Iris pigment epithelial cell (primary cell): ENCODE measurements around the gene ANKRD66.
"Not testable (repeated sequence)": the region's sequence is repeated elsewhere in the genome, so short reads cannot be mapped to it uniquely, and the experiment has no call there.

Source experiments
- DNase-seq: peaks from one replicate; pipeline ENCODE4 v3.0.0-alpha.2; 2011; ENCODE audit warnings: low read depth

Gene ANKRD66

DNA sequence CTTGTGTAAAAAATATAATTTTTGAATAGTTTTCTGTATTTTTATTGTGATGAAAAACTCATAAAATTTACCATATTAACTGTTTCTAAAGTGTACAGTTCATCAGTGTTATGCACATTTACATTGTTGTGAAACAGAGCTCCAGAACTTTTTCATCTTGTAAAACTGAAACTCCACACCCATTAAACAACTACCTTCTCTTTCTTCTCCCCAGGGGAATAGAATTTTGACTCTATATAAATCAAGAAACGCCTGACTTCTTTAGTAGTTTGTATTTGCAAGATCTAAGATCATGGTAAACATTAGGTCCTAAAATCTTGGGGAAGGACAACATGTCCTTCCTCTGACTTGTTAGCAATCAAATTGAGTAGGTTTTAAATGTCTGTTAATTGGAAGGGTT, 9.1 kb downstream of the ANKRD66 start:
- DNase-seq, result no peak

GRCh38 chr6:46756469-46757213, 9.9 kb downstream of the ANKRD66 start:
- no peak for DNase-seq

- no peak for DNase-seq
Observed at GRCh38 chr6:46757214-46757596, 10.5 kb downstream of the ANKRD66 start.

DNA sequence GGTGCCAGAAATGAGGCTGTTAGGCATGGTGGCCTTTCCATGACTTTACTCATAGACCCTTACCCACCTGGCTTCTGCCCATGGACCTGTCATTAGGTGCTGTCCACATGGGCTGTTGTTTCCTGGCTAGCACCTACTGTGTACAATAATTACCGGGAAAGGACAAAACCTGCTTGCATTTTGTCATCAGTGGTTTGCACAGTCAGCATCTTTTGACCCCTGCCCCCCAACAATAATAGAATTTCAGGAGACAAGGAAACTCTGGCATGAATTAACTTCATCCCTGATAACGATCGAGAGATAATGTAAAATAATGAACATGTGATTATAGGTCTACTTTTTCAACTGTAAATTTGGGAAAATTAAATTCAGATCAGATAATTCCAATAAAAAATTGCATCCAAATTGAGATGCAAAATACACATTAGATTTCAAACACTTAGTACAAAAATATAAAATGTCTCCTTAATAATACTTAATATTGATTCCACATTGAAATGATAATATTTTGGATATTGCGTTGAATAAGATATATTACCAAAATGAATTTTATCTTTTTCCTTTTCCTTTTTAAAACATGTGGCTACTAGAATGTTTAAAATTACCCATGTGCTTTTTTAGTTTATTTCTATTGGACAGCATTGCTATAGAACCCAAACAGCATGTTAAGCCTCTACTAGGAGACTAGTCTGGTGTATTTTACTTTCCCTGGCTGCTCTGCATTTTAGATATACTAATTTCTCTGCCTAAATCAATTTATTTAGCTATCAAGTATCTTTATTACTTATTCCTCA, 12.4 kb downstream of the ANKRD66 start:
- no peak for DNase-seq

- DNase-seq, result no peak
Observed at GRCh38 chr6:46760925-46761324, 14.2 kb downstream of the ANKRD66 start.

DNA sequence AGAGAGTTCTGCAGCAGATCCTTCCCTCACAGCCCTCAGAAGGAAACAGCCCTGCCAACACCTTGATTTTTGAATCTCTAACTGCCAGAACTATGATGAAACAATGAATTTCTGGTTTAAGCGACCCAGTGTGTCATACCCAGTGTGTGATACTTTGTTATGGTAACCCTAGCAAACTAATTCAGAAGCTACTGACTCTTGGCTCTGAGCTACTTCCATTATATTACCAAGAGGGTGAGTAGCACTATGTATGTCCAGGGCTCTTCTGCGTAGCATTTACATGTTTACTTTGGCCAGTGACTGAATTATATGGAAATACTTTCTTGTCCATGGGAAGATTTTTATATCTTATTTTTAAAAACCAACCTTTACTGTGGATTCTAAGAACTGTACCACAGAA, 16.7 kb downstream of the ANKRD66 start:
- DNase-seq, result no peak

DNA sequence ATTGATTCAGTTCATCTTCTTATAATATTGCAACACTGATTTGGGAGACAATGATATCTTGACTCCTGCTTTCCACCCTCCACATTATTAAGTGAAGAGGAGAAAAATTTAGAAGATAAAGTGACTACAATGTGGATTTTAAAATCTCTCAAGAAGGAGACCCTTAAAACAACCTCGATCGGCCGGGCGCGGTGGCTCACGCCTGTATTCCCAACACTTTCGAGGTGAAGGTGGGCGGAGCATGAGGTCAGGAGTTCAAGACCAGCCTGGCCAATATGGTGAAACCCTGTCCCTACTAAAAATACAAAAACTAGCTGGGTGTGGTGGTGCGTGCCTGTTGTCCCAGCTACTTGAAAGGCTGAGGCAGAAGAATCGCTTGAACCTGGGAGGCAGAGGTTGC, 17.5 kb downstream of the ANKRD66 start:
- not testable (repeated sequence) for DNase-seq

DNA sequence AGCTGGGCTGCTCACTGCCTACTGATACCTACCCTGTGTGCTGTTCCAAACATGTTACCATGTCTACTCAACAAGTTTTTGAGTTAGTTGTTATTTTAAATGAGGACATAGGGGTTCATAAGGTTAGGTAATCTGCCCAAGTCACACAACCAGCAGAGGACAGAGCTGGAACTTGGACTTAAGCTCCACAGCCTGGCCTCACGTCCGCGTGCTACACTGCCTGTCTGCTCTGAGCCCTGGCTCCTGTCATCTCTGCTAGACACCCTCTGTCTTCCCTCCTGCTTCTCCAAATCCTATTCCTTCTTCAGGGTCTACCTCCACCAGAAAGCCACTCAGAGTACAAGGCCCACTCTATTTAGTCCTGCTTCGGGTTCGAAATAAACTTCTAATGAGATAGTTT, 18.2 kb downstream of the ANKRD66 start:
- no peak for DNase-seq

DNA sequence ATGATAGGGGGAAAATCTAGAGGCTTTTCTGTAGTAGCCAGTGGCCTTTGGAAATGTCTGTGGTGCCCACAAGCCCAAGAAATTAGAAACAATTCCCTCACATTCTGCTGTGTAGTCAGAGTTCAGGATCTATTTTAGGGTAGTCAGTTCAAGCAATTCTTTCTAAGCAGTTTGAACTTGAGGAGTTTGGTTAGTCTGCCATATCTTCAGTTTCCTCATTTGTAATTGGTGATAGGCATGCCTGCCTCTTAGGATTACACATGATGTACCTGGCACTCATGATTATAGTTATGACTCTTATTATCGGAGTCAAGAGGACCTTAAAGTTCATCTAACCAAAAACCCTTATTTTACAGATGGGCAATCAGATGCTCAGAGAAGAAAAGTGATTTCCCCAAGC, 25.3 kb downstream of the ANKRD66 start:
- DNase-seq, result no peak

DNA sequence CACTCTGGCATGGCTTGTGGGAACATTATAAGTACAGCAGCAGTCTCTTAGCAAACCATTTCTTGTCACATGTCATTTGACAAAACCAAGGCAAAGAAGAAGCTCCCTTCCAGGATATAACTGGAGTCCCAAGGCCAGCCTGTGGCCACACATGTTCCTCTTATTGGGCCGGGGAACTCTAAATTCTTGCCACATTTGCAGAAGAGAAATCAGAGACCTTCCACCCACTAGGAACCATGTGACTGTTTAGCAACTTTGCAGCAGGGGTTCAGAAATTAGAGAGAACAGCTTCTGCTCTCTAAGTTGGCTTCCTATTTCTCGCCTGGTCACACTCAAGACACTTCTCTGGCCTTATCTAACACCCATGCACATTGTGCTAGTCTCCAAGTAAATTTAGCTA, 26.0 kb downstream of the ANKRD66 start:
- no peak for DNase-seq

- no peak for DNase-seq
Observed at GRCh38 chr6:46773201-46773855, 26.6 kb downstream of the ANKRD66 start.

GRCh38 chr6:46774736-46775135, 28.0 kb downstream of the ANKRD66 start:
- not testable (repeated sequence) for DNase-seq

- DNase-seq, result no peak
Observed at GRCh38 chr6:46776070-46776712, 29.5 kb downstream of the ANKRD66 start.

DNA sequence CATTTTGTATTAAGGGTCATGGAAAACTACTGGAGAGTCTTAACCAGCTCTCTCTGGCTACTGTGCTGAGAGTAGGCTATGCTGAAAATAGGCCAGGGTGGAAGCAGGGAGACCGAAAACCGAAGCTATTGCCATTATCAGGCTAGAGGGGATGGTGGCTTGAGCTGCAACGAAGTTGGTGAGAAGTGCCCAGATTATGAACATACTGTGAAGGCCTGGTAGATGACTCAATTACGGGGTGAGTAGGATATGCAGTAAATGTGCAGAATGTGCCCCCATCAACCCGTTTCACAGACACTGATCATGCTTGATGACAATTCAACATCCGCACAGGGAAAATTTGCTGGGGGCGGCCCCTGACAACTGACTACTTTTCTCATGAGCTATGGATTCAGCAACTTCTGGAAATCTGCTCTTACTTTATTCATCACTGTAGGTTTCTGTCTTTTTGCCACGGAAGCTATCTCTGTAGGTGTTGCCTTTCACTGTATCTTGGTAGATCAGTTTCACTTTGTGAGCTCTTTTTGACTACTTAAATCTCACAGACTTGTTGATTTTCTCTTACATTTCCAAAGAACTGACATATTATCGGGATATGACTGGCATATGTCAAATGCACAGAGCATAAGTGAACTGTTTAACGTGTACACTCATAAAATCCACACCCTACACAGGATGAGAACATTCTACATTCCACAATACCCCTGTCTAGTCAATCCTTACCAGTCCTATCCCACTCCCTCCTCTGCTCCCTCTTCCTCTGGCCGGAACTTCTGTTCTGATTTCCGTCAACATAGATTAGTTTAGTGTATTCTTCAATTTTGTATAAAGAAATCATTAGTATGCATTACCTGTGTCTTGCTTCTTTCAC, 31.0 kb downstream of the ANKRD66 start:
- DNase-seq, result no peak

- peak; percentile 65 for DNase-seq
Observed at GRCh38 chr6:46781478-46782378, 35.0 kb downstream of the ANKRD66 start.

- DNase-seq, result no peak
Observed at GRCh38 chr6:46784535-46784934, 37.8 kb downstream of the ANKRD66 start.

GRCh38 chr6:46787871-46788540, 41.3 kb downstream of the ANKRD66 start:
- DNase-seq, result no peak

DNA sequence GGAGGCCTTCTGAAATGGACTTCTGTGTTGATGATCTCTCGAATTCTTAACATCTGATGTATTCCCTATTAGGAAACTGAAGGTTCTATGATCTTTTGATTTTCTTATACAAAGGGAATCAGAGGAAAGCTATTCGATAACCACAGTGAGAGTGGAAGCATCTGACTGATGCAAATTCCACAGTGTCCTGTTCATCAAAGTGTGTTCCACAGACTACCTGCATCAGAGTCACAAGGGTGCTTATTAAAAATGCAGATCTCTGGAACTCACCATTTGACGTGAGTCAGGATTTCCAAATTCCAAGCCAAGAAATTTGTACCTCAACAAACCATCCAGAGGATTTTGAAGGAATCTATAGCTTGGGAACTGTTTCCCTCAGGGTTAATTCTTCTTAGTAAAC, 42.1 kb downstream of the ANKRD66 start:
- DNase-seq, result no peak

DNA sequence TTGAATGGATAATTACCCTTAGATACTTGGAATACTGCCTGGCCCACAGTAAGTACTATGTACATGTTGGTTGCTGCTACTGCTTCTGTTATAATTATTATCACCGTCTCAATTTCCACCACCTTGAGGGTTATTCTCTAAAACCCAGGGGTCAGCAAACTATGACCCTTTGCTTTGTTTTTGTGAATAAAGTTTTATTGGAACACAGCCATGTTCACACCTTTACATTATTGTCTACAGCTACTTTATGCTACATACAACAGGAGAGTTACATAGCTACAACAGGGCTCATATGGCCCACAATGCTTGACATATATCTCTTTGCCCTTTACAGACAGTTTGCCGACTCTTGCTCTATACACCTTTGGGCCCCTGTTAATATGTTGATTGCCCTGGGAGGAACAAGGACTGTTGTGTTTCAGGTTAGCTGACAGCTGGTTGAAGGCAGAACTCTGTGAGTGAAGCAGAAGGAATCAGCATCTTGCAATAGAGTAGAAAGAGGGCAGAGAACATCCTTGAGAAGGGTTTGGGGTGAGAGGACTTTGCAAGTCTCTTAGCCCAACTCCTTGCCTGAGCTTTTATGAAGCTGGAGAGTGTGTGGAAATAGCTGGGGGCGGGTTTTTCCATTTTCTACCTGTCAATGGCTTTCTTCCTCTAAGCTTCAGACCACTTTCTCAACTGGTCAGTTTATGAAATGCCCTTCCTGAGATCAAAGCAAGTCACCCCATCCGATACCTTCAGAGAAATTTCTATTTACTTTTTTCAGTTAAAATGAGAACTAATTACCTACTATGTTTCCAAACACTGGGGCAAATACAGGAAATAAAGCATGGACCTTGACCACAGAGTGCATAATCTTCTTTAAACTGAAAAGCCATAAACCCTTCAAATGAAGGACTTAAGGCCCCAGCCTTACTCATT, 43.0 kb downstream of the ANKRD66 start:
- no peak for DNase-seq
